Adrenal gland (tissue), 5 donors: ENCODE results near the gene TMA7B.

Source experiments
- POLR2A ChIP-seq, 2 donors: fragments of 450-650 bp; IDR thresholded peaks; one replicate each; pipeline ENCODE4 v1.6.1; 2017; ENCODE audit warnings: antibody characterized with exemption in 2 of 2, mild to moderate bottlenecking in 2 of 2, moderate library complexity in 1 of 2
- TF ChIP-seq, protein P1 (sequence below), 6 experiments: fragments of 450-650 bp in 4 of 6; fragments of 200-600 bp in 2 of 6; sonication (generic) in 1 of 6; IDR thresholded peaks; 1 replicate in 5 of 6; 2 replicates in 1 of 6; pipeline versions ENCODE4 v1.5.1 to v1.8.0; 2016 to 2021; ENCODE audit warnings: antibody characterized with exemption in 6 of 6, mild to moderate bottlenecking in 2 of 6, moderate library complexity in 1 of 6
- donor health status: DM: no; HTN: no; CAD: no.

DNA sequence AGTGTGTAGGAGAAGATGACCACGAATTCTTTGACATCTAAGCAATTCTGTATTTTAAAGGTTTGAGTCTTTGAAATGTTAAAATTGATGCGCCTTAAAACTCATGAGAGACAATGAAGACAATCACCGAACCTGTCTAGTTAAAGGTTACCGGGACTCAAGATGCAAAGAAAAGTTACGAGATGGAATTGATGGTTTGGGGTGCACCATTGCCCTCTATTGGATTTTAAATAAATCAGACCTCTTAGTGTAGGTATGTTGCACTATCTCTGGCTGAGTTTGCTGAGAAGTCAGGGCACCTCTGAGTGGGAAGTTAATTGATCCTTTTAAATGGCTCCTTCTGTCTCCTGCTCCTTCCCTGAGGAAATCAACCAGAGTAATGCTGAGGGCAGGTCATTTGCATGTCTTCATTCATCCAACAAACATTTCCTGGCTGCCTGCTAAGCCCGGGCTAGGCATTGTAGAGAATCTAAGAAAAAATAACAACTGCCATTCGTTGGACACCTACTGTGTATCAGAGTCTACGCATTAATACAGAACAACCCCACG is 19.4 kb upstream of the TMA7B start:
- TF ChIP-seq, protein P1, sequence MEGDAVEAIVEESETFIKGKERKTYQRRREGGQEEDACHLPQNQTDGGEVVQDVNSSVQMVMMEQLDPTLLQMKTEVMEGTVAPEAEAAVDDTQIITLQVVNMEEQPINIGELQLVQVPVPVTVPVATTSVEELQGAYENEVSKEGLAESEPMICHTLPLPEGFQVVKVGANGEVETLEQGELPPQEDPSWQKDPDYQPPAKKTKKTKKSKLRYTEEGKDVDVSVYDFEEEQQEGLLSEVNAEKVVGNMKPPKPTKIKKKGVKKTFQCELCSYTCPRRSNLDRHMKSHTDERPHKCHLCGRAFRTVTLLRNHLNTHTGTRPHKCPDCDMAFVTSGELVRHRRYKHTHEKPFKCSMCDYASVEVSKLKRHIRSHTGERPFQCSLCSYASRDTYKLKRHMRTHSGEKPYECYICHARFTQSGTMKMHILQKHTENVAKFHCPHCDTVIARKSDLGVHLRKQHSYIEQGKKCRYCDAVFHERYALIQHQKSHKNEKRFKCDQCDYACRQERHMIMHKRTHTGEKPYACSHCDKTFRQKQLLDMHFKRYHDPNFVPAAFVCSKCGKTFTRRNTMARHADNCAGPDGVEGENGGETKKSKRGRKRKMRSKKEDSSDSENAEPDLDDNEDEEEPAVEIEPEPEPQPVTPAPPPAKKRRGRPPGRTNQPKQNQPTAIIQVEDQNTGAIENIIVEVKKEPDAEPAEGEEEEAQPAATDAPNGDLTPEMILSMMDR (IDR thresholded peaks at IDR 0.05), result no peak
- TF ChIP-seq POLR2A (IDR thresholded peaks at IDR 0.05), result no peak
